ENCODE measurements around the gene TSPYL2.
A peak's percentile ranks its signal among the peaks of the same experiment; 100 is the strongest.

Gene TSPYL2

GRCh38 chrX:53078943-53079342 is 3.2 kb upstream of the TSPYL2 start:
- no peak for DNase-seq (ENCODE audit: low read depth)
- no peak for TF ChIP-seq CTCF (IDR thresholded peaks at IDR 0.05; ENCODE audit: low read depth, low read length, missing control alignments)
- no peak overlapping the region for H3K4me3 ChIP-seq (ENCODE audit: low read depth, low read length)

GRCh38 chrX:53080628-53081580 is 1.3 kb upstream of the TSPYL2 start:
- no peak for TF ChIP-seq CTCF (IDR thresholded peaks at IDR 0.05; ENCODE audit: low read depth, low read length, missing control alignments)
- DNase-seq (ENCODE audit: low read depth), result no peak
- no peak overlapping the region for H3K4me3 ChIP-seq (ENCODE audit: low read depth, low read length)

GRCh38 chrX:53082773-53083616 is 828 bp downstream of the TSPYL2 start:
- TF ChIP-seq CTCF (IDR thresholded peaks at IDR 0.05; ENCODE audit: low read depth, low read length, missing control alignments), result no peak
- peak overlapping the region; percentile 61 for H3K4me3 ChIP-seq (ENCODE audit: low read depth, low read length)

GRCh38 chrX:53084043-53084570 is 1.9 kb downstream of the TSPYL2 start:
- TF ChIP-seq CTCF (IDR thresholded peaks at IDR 0.05; ENCODE audit: low read depth, low read length, missing control alignments), result no peak

More at GRCh38 chrX:53082773-53083616, 828 bp downstream of the TSPYL2 start:
- no peak for DNase-seq (ENCODE audit: low read depth)

DNA sequence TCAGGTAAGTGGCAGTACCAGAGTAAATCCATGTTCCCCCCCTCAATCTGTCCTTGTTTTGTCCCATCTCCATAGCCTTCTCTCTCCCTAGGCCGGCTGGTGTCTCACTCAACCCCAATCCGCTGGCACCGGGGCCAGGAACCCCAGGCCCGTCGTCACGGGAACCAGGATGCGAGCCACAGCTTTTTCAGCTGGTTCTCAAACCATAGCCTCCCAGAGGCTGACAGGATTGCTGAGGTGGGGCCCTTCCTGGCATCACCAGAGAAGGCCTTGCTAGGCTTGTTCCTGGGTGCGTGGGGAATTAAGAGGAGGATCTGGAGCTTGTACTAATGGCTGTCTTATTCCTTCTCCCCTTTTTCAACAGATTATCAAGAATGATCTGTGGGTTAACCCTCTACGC is 2.7 kb downstream of the TSPYL2 start:
- DNase-seq (ENCODE audit: low read depth), result no peak
- no peak overlapping the region for H3K4me3 ChIP-seq (ENCODE audit: low read depth, low read length)
- TF ChIP-seq CTCF (IDR thresholded peaks at IDR 0.05; ENCODE audit: low read depth, low read length, missing control alignments), result no peak

More at GRCh38 chrX:53084043-53084570, 1.9 kb downstream of the TSPYL2 start:
- no peak for DNase-seq (ENCODE audit: low read depth)
- H3K4me3 ChIP-seq (ENCODE audit: low read depth, low read length), result no peak overlapping the region

DNA sequence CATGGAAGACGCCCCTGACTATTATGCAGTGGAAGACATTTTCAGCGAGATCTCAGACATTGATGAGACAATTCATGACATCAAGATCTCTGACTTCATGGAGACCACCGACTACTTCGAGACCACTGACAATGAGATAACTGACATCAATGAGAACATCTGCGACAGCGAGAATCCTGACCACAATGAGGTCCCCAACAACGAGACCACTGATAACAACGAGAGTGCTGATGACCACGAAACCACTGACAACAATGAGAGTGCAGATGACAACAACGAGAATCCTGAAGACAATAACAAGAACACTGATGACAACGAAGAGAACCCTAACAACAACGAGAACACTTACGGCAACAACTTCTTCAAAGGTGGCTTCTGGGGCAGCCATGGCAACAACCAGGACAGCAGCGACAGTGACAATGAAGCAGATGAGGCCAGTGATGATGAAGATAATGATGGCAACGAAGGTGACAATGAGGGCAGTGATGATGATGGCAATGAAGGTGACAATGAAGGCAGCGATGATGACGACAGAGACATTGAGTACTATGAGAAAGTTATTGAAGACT is 3.6 kb downstream of the TSPYL2 start:
- no peak overlapping the region for H3K4me3 ChIP-seq (ENCODE audit: low read depth, low read length)
- no peak for DNase-seq (ENCODE audit: low read depth)
- TF ChIP-seq CTCF (IDR thresholded peaks at IDR 0.05; ENCODE audit: low read depth, low read length, missing control alignments), result no peak

Data from GM12864 (cell line).